HG02678 (cell line): ENCODE results near the gene SS18L1.
A peak's percentile ranks its signal among the peaks of the same experiment; 100 is the strongest.
"Not testable (repeated sequence)": the region's sequence is repeated elsewhere in the genome, so short reads cannot be mapped to it uniquely, and the experiment has no call there.

Experiments
- ATAC-seq: cut with Tn5 transposase; IDR thresholded peaks from one replicate; pipeline ENCODE4 v1.9.1; 2021; ENCODE audit warnings: mild to moderate bottlenecking, moderate library complexity; ENCODE audit not compliant: unreplicated experiment

The SS18L1 gene

DNA sequence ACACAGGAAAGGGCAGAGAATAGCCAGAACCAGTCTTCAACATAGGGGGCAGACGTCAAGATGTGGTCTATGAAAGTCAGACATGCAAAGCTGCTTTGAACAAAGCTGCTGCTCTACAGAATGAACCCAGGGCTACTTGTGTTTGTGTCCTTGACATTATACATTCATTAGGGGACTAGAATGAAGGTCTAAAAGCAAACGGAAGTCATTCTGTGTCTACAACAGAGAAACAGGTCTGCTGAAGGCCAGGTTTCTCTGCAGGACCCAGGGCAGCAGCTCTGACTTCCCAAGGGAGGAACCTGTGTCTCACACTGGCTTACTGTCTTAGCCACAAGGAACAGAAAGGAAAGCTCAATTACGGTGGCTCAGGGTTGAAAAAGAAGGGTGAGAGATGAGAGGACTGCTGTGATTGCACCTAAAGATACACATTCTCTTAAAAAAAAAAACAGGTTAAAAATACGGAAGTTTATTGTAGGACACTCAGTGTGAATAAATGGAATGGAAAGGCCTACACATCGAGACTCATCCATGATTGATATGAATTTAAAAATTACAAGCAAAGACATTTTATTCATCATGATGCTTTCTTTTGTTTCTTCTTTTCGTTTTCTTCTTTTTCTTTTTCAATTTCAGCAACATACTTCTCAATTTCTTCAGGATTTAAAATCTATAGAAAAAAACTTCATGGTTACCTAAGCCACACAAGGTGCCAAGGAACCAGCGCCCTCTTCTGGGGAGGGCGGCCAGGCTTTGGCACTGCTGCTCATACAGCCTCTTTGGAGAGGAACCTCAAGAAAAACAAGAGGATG, 7.1 kb upstream of the SS18L1 start:
- no peak for ATAC-seq

DNA sequence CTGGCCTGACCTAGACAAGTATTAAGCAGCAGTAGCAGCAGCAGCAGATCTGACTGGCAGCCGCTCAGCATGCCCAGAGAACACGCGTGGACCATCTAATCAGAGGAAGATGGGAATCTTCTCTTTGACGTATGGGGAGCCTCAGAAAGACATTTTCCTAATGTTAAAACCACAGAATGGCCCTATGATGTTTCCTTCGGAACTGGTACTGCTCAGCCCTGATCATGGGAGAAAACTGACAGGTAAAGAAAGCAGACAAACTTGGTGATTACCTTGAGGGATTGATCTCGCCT, 6.5 kb upstream of the SS18L1 start:
- ATAC-seq, result no peak

- no peak for ATAC-seq
Measured at GRCh38 chr20:62137478-62138203, 5.9 kb upstream of the SS18L1 start.

GRCh38 chr20:62138204-62138543, 5.4 kb upstream of the SS18L1 start:
- no peak for ATAC-seq

GRCh38 chr20:62138912-62139311, 4.7 kb upstream of the SS18L1 start:
- no peak for ATAC-seq

DNA sequence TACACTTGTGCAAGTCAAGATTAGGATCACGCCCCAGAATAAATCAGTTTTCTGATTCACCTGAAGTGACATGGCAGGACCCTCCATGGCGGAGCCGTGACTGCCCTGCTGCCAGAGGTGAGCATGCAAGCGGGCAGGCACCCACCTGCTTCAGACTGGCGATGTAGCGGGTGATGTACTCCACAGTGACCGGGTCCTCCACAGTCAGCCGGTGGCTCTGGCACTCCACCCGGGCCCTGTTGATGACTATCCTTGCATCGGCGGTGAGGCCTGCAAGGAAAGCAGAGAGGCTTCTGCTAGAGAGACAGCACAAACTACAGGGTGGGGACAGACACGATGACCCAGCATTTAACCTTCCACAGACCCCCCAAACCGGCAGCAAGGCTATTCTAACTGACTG, 3.9 kb upstream of the SS18L1 start:
- ATAC-seq, result no peak

GRCh38 chr20:62141043-62141396, 2.5 kb upstream of the SS18L1 start:
- no peak for ATAC-seq

GRCh38 chr20:62141397-62142251, 1.9 kb upstream of the SS18L1 start:
- ATAC-seq, result no peak

DNA sequence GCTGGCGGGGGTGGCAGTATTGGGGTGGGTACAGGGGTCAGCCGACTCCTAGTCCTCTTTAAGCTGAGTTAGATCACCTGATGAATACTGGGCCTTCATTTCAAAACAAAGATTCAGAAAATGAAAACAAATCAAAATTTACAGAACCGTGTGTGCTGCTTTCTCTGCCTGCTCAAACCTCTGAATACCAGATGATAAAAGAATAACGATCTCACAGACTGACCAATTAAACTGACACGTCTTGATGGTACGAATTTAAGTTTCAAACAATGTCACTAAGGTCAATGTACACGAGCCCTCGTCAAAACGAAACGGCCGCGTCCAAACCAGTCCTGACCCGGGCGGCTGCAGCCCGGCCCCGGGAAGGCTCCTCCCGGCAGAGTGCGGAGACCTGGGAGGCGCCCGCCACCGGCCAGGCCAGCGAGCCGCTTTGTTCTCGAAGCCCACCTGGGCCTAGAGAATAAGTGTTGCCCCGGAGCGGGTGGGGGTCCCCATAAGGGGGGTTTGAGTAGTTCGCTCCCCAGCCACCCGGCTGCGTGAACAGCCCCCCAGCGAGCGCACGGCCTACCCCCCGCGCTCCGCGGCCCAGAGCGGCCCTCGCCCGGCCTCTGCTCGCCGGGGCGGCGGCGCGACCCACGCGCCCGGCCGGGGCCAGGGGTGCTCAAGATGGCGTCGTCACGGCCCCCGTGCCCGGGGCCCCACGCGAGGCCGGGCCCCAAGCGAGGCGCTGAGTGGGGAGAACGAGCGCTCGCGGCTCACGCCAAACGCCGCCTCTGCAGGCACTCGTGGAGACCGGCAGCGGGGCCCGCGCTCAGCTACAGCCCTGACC, 1.1 kb upstream of the SS18L1 start:
- peak; percentile 22 for ATAC-seq

DNA sequence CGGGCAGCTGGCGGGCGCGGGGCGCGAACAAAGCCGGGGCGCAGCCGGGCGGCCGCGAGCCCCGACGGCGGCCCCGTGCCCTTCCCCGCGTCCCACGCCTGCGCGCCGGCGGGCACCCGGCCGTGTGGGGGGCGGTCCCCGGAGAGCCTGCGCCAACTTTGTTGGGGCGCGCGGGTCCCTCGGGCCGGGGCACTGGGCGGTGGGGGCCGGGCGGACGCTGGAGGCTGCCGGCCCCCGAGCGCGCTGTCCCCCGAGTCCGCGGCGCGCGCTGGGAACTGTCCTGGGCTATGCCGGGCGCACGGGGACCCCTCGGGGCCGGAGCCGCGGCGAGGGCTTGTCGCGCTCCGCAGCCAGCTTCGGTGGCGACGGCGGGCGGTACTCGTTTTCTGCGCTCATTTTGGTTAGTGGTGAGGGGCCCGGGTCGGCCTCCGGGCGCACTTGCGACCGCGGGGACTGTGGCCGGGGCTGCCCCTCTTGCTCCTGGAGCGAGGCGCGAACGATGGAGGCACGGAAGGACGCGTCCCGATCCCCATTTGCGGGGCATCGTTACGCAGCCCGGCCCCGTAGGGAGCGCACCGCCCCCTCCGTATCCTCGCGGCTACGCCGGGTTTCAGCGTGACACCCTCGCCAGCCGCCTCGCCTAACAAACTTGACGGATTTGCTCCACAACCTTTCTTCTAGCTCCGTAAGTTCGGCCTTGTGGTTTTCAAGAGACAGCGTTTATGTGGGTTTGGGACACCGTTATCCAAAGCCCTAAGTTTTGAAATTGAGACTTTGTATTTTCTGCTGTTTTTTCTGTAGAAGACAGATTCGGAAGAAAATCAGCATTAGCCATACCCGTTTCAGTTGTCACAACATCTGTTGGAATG, 622 bp downstream of the SS18L1 start:
- peak; percentile 34 for ATAC-seq

DNA sequence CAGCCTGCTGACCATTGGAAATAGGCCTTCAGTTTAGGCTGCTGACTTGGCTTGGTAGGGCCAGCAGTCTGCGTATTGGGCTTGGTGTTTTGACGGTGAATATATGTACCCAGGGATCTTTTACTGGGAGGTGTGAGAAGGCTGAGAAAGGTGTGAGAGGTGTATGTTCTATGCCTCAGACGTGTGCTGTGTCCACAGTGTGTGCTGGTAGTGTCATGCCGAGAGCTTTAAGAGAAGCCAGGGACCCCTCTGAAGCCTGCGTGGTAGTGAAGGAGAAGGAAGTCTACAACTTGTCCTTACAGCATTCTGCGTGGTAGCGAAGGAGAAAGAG, 2.1 kb downstream of the SS18L1 start:
- no peak for ATAC-seq

DNA sequence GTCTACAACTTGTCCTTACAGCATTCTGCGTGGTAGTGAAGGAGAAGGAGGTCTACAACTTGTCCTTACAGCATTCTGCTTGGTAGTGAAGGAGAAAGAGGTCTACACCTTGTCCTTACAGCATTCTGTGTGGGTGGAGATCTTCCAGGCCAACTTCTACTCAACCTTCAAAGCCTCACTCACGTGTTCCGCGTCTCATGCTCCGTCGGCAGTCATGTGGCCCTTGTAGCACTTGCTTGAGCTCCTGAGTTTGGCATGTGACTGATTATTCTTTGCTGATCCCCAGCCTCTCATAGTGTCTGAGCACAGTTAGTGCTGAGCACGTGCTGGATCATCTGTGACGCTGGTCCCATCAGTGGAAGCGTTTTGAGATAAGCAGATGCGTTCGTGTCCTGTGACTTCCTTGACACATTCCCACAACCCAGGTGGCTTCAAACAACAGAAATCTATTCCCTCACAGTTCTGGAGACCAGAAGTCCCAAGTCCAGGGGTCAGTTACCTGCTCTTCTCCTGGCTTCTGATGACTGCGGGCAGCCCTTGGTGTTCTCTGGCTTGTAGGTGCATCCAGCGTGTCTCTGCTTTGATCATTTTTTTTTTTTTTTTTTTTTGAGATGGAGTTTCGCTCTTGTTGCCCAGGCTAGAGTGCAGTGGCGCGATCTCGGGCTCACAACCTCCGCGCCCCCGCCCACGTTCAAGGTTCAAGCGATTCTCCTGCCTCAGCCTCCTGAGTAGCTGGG, 2.6 kb downstream of the SS18L1 start:
- ATAC-seq, result no peak

DNA sequence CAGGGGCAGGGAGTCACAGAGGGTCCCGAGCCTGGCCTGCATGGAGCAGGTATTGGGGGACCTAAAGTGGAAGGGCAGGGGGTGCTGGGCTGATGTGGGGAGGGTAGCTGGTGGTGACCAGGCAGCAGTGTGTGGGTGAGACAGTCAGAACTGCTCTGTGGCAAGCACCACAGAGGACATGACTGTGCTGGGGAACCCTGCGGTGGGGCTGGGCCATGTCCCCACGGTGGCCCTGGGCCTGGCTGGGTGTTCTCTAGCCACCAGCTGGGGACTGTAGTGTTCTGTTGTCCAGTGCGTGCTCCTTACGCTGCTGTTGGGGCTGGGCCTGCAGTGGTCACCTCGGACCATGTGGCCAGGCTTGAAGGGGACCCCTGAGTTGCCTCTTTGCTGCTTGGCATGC, 3.6 kb downstream of the SS18L1 start:
- no peak for ATAC-seq

GRCh38 chr20:62147528-62147927, 4.0 kb downstream of the SS18L1 start:
- no peak for ATAC-seq

GRCh38 chr20:62148383-62148782, 4.8 kb downstream of the SS18L1 start:
- ATAC-seq, result not testable (repeated sequence)

GRCh38 chr20:62148908-62149314, 5.3 kb downstream of the SS18L1 start:
- no peak for ATAC-seq

DNA sequence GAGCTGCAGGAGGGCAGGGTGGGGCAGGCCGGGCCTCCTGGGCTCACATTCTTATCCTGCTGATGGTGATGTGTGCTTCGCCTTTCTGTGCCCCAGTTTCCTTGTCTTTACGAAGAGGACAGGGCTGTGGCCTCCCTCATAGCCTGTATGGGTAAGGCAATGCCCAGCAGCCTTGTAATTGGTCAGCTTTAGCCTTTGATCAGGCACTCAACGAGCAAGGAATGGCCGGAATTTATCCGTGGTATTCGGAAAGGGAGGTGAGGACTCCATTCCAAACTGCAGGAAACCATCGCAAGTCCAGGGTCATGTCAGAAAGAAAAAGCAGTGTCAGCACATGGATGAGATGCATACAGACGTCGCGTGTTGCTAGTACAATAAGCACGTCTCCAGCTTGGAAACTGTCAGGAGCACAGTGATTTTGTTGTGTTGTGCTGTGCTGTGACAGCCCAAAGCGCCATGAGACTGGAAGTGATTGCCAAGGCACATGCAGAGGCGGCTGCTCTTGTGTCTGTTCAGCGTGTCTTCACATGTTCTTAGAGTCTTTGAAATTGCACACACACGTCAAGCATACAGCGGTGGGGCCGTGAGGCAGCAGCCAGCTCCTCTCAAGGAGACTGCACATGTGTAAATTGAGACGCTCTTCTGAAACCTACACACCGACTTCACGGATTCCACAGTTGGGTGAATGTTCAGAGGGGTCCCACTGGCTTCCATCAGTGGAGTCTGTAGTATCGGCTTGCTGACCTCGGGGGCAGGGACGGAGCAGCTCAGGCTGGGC, 6.2 kb downstream of the SS18L1 start:
- no peak for ATAC-seq

DNA sequence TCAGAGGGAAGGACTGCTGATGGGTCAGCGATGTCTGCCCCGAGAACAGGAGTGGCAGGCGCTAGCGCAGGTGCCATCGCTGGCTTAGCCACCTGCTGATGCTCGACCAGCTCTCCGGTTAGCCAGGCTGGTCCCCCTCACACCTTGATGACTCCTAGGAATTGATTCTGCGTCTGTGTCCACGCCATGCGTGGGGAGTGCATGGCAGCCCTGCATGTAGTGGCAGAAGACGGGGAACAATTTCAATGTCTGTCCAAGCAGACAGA, 6.7 kb downstream of the SS18L1 start:
- ATAC-seq, result no peak

- no peak for ATAC-seq
Measured at GRCh38 chr20:62151225-62151624, 7.7 kb downstream of the SS18L1 start.
